Suprapubic skin (tissue), 4 donors: Measurements from ENCODE around the gene NOTO.

ENCODE experiments used
- EP300 ChIP-seq: sonication (generic); formaldehyde crosslinking; IDR thresholded peaks from one replicate; pipeline ENCODE4 v1.6.1; 2017; ENCODE audit warnings: antibody characterized with exemption
- POLR2A ChIP-seq, 2 donors: fragments of 450-650 bp; IDR thresholded peaks; one replicate each; pipeline ENCODE4 v1.6.1; 2017; ENCODE audit warnings: antibody characterized with exemption in 2 of 2, mild to moderate bottlenecking in 2 of 2, moderate library complexity in 2 of 2
- POLR2AphosphoS5 ChIP-seq, 3 donors: sonication (generic); formaldehyde crosslinking; IDR thresholded peaks; one replicate each; pipeline ENCODE4 v1.6.1; 2017; ENCODE audit warnings: antibody characterized with exemption in 3 of 3
- TF ChIP-seq, protein P1 (sequence below), 2 donors: fragments of 200-600 bp in 1 of 2; fragments of 450-650 bp in 1 of 2; sonication (generic) in 1 of 2; IDR thresholded peaks; one replicate each; pipeline ENCODE4 v1.5.1; 2016 to 2019; ENCODE audit warnings: antibody characterized with exemption in 2 of 2, mild to moderate bottlenecking in 1 of 2, moderate library complexity in 1 of 2

DNA sequence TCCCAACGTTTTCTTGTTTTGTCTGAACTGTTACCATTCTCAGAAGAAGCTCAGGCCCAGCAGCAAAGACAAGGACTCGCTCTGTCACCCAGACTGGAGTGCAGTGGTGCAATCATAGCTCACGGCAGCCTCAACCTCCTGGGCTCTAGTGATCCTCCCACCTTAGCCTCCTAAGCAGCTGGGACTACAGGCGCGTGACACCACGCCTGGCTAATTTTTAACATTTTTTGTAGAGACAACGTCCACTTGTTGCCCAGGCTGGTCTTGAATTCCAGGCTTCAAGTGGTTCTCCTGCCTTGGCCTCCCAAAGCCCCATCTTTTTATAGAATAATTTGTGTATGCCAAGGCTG lies 9.7 kb downstream of the NOTO start:
- TF ChIP-seq EP300 (no peak), POLR2A (IDR thresholded peaks at IDR 0.05) (no peak), POLR2AphosphoS5 (IDR thresholded peaks at IDR 0.05) (no peak)
- TF ChIP-seq, protein P1, sequence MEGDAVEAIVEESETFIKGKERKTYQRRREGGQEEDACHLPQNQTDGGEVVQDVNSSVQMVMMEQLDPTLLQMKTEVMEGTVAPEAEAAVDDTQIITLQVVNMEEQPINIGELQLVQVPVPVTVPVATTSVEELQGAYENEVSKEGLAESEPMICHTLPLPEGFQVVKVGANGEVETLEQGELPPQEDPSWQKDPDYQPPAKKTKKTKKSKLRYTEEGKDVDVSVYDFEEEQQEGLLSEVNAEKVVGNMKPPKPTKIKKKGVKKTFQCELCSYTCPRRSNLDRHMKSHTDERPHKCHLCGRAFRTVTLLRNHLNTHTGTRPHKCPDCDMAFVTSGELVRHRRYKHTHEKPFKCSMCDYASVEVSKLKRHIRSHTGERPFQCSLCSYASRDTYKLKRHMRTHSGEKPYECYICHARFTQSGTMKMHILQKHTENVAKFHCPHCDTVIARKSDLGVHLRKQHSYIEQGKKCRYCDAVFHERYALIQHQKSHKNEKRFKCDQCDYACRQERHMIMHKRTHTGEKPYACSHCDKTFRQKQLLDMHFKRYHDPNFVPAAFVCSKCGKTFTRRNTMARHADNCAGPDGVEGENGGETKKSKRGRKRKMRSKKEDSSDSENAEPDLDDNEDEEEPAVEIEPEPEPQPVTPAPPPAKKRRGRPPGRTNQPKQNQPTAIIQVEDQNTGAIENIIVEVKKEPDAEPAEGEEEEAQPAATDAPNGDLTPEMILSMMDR (IDR thresholded peaks at IDR 0.05), result no peak
